Activated CD4-positive, alpha-beta T cell treated with anti-CD3 and anti-CD28 coated beads for 36 hours (primary cell): ENCODE data around the gene DICER1. TPM values are rescaled to one million over a fixed set of nuclear protein-coding genes. Genes with fewer than 3 reads are reported as not detected.
A peak's percentile ranks its signal among the peaks of the same experiment; 100 is the strongest.
"Not testable (repeated sequence)": the region's sequence is repeated elsewhere in the genome, so short reads cannot be mapped to it uniquely, and the experiment has no call there.

Experiments
- ATAC-seq: fragments of 200-7000 bp; cut with Tn5 transposase; one replicate; pipeline ENCODE4 v1.10.0; 2021; ENCODE audit warnings: mild to moderate bottlenecking, moderate library complexity
- CTCF ChIA-PET: fragments of 350-600 bp; sonication (Branson Sonifier 250); formaldehyde crosslinking; loops from one replicate; lab custom pipeline; 2021; ENCODE audit warnings: antibody characterized with exemption; lab: Charles Lee
- POLR2A ChIA-PET: fragments of 350-600 bp; sonication (Branson Sonifier 250); formaldehyde crosslinking; loops from one replicate; lab custom pipeline; 2021; ENCODE audit warnings: antibody characterized with exemption, inconsistent platforms; lab: Charles Lee
- DNase-seq: peaks from one replicate; pipeline ENCODE4 v3.0.0-alpha.2; 2020
- H3K27ac Mint-ChIP-seq: one replicate; pipeline ENCODE4 v1.8.0; 2021; ENCODE audit warnings: mixed read lengths
- H3K27me3 Mint-ChIP-seq: one replicate; pipeline ENCODE4 v1.8.0; 2021; ENCODE audit warnings: mixed read lengths
- H3K36me3 Mint-ChIP-seq: one replicate; pipeline ENCODE4 v1.8.0; 2021; ENCODE audit warnings: low read depth, mixed read lengths
- H3K4me1 Mint-ChIP-seq: one replicate; pipeline ENCODE4 v1.8.0; 2021; ENCODE audit warnings: mixed read lengths
- H3K4me3 Mint-ChIP-seq: one replicate; pipeline ENCODE4 v1.8.0; 2021; ENCODE audit warnings: mild to moderate bottlenecking, moderate library complexity, mixed read lengths
- H3K9me3 Mint-ChIP-seq: one replicate; pipeline ENCODE4 v1.8.0; 2021; ENCODE audit warnings: low read depth, mixed read lengths
- intact Hi-C, 2 experiments: fragments of 100-400 bp; cut with DNase I in 1 of 2; cut with micrococcal nuclease in 1 of 2; formaldehyde crosslinking; loops; one replicate each; pipeline versions ENCODE4 v1.14.2 to v1.15.1; 2022 to 2024; cut with DNase I, micrococcal nuclease
- total RNA-seq, 2 experiments: library from RNA; stranded (reverse); gene quantifications; one replicate each; pipeline ENCODE4 v1.2.3, GENCODE V29; 2021

Gene DICER1, protein sequence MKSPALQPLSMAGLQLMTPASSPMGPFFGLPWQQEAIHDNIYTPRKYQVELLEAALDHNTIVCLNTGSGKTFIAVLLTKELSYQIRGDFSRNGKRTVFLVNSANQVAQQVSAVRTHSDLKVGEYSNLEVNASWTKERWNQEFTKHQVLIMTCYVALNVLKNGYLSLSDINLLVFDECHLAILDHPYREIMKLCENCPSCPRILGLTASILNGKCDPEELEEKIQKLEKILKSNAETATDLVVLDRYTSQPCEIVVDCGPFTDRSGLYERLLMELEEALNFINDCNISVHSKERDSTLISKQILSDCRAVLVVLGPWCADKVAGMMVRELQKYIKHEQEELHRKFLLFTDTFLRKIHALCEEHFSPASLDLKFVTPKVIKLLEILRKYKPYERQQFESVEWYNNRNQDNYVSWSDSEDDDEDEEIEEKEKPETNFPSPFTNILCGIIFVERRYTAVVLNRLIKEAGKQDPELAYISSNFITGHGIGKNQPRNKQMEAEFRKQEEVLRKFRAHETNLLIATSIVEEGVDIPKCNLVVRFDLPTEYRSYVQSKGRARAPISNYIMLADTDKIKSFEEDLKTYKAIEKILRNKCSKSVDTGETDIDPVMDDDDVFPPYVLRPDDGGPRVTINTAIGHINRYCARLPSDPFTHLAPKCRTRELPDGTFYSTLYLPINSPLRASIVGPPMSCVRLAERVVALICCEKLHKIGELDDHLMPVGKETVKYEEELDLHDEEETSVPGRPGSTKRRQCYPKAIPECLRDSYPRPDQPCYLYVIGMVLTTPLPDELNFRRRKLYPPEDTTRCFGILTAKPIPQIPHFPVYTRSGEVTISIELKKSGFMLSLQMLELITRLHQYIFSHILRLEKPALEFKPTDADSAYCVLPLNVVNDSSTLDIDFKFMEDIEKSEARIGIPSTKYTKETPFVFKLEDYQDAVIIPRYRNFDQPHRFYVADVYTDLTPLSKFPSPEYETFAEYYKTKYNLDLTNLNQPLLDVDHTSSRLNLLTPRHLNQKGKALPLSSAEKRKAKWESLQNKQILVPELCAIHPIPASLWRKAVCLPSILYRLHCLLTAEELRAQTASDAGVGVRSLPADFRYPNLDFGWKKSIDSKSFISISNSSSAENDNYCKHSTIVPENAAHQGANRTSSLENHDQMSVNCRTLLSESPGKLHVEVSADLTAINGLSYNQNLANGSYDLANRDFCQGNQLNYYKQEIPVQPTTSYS (N-terminal part only)
- total RNA-seq: 10 to 100 TPM; 41.6 to 61.1 TPM

DNA sequence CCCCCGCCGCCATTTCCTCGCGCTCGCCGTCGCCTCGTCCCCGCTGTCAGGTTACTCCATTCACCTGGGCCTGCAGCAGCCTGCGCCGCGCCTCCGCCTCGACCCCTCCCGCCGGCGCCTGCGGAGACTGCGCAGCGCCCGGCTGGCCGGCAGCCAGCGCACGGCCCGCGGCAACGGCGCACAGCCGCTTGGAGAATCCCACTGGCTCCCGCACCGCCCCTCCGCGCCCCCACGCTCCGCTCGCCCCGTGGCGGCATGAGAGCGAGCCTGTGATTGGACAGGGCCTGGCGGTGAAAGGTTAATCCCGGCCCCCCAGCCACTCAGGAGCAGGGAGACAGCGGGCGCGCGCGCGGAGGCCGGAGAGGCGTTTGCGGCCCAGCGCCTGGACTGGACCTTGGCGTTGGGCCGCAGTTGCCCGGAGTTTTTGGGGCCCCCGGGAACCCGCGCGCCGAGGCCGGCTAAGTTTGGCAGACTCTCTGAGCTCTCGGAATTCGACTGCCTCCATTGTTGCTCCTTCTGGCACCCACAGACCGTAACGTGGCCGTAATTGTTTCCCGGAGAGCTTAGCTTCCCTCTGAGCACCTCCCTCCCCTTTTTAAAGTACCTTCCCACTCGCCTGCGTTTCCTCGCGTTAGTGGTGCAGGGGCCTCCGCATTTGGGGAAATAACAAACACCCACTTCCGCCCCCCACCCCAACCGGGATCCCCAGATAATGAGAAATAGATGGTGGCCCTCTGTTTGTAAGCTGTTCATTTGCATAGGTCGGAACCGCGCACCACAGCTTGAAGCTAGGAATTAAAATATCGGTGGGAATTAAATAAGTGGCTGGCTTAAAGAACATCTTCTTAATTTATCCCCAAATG is at the start of gene DICER1:
TSS of gene DICER1 (minus strand) at position 203 of the 863 bp plus-strand sequence. CDS start 24,071 bp downstream, outside the sequence.
- Mint-ChIP-seq H3K27ac (peak within 1 kb of the TSS; percentile 99), H3K36me3 (peaks cover 21% of the 10 kb centered on the region), H3K4me1 (peaks cover 36% of the 10 kb centered on the region), H3K27me3 (no peaks in the 10 kb centered on the region), H3K4me3 (peak within 1 kb of the TSS; percentile 95), H3K9me3 (no peaks in the 10 kb centered on the region)
- ATAC-seq (peak; percentile 83), DNase-seq (peak; percentile 97)
- CTCF ChIA-PET: interaction anchor here (0.6 kb wide), 3 partner anchors 84 to 1224 kb away, joined by 3 to 5 read pairs (median 4); no protein-coding TSS in a partner anchor
- intact Hi-C loops: loop anchor here (1.0 to 10.0 kb wide), 14 partner anchors 103 to 1823 kb away; partner anchors contain the start of genes ATG2B (in 1 of the 2), BTBD7 (in 1 of the 2), CLMN (in 1 of the 2) and DDX24 (in 1 of the 2)
- POLR2A ChIA-PET: no interaction called here

DNA sequence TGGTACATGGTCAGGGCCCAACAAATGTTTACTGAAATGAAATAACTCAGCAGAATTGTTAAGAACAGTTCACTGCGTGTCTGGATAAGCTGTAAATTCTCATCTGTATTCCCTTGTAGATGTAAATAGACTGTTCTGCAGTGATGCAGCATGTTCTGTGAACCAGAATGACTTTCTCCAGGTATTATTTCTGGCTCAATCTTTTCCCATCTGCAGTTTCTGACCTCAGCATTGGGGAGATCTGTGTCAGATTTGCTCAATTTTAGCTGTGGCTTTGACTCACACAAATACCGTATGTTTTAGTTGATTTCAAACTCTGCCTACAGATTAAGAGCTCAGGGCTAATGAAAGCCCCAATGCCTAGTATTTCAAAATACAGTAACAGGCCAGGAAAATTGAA is 49.2 kb upstream of the DICER1 start:
- H3K27ac Mint-ChIP-seq: no peak overlapping the region
- POLR2A ChIA-PET: no interaction called here
- peaks cover 5% of the 10 kb centered on the region for H3K9me3 Mint-ChIP-seq
- no peaks in the 10 kb centered on the region for H3K27me3 Mint-ChIP-seq
- H3K4me1 Mint-ChIP-seq: no peaks in the 10 kb centered on the region
- DNase-seq (no peak), ATAC-seq (no peak)
- intact Hi-C loops: no loop called here
- H3K4me3 Mint-ChIP-seq: no peak overlapping the region
- CTCF ChIA-PET: interaction anchor here (0.6 to 1.8 kb wide), 4 partner anchors 11 to 517 kb away, joined by 3 to 7 read pairs (median 3); no protein-coding TSS in a partner anchor
- no peaks in the 10 kb centered on the region for H3K36me3 Mint-ChIP-seq

DNA sequence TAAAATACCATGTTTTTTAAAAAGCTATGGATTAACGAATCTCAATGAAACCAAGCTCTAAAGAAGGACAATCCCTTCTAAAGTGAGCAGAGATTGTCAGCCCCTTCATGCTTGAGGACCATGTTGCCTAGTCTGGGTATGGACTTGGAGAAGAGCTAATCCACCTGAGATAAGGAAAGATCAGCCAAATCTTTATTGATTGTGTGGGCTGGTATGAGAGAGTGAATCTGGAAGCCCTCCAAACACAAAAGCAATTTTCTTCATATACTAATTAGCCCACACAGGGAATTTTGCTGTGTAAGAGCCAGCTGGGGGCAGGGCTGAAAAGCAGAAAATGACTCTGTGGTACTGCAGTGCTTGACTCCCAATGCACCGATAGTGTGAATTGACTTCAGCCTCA is 47.4 kb upstream of the DICER1 start:
- CTCF ChIA-PET: interaction anchor here (1.8 kb wide), 1 partner anchor 9 kb away, joined by 7 read pairs; no protein-coding TSS in a partner anchor
- intact Hi-C loops: no loop called here
- no peak overlapping the region for H3K27ac Mint-ChIP-seq

GRCh38 chr14:95201745-95202144 is 44.4 kb upstream of the DICER1 start:
- H3K4me3 Mint-ChIP-seq, H3K36me3 Mint-ChIP-seq, DNase-seq, H3K4me1 Mint-ChIP-seq, H3K27ac Mint-ChIP-seq, intact Hi-C loops, POLR2A ChIA-PET, H3K9me3 Mint-ChIP-seq, ATAC-seq, H3K27me3 Mint-ChIP-seq, CTCF ChIA-PET: not testable (repeated sequence)

More for the DNA sequence above, 47.4 kb upstream of the DICER1 start:
- Mint-ChIP-seq H3K36me3 (no peaks in the 10 kb centered on the region), H3K27me3 (no peaks in the 10 kb centered on the region), H3K9me3 (peaks cover 5% of the 10 kb centered on the region), H3K4me1 (no peaks in the 10 kb centered on the region), H3K4me3 (no peak overlapping the region)
- DNase-seq (no peak), ATAC-seq (no peak)
- POLR2A ChIA-PET: no interaction called here

DNA sequence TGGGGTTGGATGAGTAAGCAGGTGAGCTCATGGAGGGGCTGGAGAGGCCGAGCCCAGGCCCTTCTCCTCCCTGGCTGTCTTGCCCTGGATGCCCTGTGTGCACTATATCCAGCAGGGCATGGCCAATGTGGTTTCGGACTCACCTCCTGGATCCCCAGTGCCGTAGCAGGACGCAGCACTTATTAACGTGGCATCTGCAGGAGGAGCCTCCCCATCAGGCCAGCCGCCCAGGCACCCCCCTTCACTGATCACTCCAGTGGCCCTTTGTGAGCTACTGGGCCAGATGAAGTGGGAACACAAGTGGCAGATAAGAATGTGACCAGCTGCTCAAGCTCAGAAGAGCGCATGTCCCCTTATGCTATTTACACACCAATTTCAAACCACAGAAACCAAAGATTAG is 43.1 kb upstream of the DICER1 start:
- ATAC-seq (no peak), DNase-seq (no peak)
- no peak overlapping the region for H3K27ac Mint-ChIP-seq
- peaks cover 2% of the 10 kb centered on the region for H3K4me1 Mint-ChIP-seq
- POLR2A ChIA-PET: no interaction called here
- CTCF ChIA-PET: no interaction called here
- no peaks in the 10 kb centered on the region for H3K36me3 Mint-ChIP-seq
- peaks cover 2% of the 10 kb centered on the region for H3K27me3 Mint-ChIP-seq
- intact Hi-C loops: no loop called here
- H3K4me3 Mint-ChIP-seq: no peak overlapping the region
- H3K9me3 Mint-ChIP-seq: peaks cover 4% of the 10 kb centered on the region

DNA sequence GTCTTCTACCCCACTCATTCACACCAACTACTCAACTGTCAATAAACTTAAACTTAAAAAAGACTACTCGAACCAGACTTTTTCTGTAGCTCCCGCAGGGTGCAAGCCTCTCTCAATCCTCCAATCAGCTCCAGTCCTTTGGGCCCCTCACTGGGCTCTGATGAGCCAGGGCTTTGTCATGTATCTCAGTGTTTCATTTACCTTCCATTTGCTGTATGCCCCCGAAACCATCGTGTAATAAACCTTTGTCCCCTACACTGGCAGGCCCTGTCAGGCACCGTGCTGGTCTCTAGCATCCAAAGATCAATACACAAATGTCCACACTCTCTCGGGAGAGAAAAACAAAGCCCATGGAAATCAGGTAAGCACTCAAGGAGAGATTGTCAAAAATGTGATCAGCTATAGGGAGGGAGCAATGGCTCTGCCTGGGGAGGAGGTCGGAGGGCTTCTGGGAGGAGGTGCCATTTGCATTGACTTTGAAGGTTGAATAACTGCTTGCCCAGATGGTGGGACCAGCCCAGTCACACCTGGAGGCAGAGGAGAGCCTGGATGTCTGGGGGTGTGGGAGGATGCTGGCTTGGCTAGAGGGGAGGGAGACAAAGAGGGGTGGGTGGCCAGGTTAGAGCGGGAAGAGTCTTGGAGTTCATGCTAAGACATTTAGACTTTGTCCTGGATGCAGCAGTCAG is 42.1 kb upstream of the DICER1 start:
- intact Hi-C loops: loop anchor here in 1 of 2 experiments (10.0 kb wide), 1 partner anchor 505 kb away; no protein-coding TSS in a partner anchor
- no peak for DNase-seq
- H3K36me3 Mint-ChIP-seq: no peaks in the 10 kb centered on the region
- H3K4me1 Mint-ChIP-seq: peaks cover 2% of the 10 kb centered on the region
- H3K27me3 Mint-ChIP-seq: peaks cover 2% of the 10 kb centered on the region
- H3K4me3 Mint-ChIP-seq: no peak overlapping the region
- no peaks in the 10 kb centered on the region for H3K9me3 Mint-ChIP-seq
- POLR2A ChIA-PET: no interaction called here
- ATAC-seq: no peak
- CTCF ChIA-PET: no interaction called here
- no peak overlapping the region for H3K27ac Mint-ChIP-seq

GRCh38 chr14:95198320-95198719 is 41.0 kb upstream of the DICER1 start:
- Mint-ChIP-seq H3K36me3 (no peaks in the 10 kb centered on the region), H3K27ac (no peak overlapping the region), H3K9me3 (no peaks in the 10 kb centered on the region), H3K27me3 (peaks cover 2% of the 10 kb centered on the region), H3K4me1 (peaks cover 2% of the 10 kb centered on the region), H3K4me3 (no peak overlapping the region)
- DNase-seq (no peak), ATAC-seq (no peak)
- ChIA-PET POLR2A (no interaction called here), CTCF (no interaction called here)
- intact Hi-C loops: loop anchor here in 1 of 2 experiments (10.0 kb wide), 1 partner anchor 504 kb away; no protein-coding TSS in a partner anchor

- ATAC-seq (no peak), DNase-seq (no peak)
- Mint-ChIP-seq H3K9me3 (no peaks in the 10 kb centered on the region), H3K36me3 (no peaks in the 10 kb centered on the region), H3K27ac (no peak overlapping the region), H3K4me1 (peaks cover 2% of the 10 kb centered on the region), H3K4me3 (no peak overlapping the region), H3K27me3 (peaks cover 2% of the 10 kb centered on the region)
- CTCF ChIA-PET: no interaction called here
- POLR2A ChIA-PET: no interaction called here
- intact Hi-C loops: loop anchor here in 1 of 2 experiments (10.0 kb wide), 1 partner anchor 503 kb away; no protein-coding TSS in a partner anchor
Observed at GRCh38 chr14:95197551-95197950, 40.2 kb upstream of the DICER1 start.

DNA sequence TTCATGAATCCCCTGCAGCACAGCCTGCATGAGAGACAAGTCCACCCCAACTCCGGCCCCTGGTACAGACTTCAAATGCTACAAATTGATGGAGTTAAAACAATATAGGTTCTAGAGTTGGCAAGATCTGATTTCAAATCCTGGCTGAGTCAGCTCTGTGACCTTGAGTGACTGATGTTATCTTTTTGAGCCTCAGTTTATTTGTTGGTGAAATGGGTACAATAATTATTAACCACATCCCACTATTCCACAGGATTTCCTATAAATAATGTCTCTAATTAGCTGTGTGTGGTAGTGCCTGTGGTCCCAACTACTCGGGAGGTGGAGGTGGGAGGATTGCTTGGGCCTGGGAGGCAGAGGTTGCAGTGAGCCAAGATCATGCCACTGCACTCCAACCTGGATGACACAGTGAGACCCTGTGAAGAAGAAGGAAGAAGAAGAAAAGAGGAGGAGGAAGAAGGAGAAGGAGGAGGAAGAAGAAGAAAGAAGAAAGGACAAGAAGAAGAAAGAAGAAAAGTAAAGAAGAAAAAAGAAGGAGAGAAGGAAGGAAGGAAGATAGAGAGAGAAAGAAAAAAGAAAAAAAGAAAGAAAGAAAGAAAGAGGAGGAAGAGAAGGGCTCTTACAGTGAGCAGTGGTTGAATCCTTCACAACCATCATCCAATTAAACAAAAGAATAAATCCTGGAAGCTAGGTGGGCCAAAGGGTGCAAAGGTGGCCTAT is 39.7 kb upstream of the DICER1 start:
- DNase-seq: no peak
- Mint-ChIP-seq H3K4me1 (peaks cover 2% of the 10 kb centered on the region), H3K27ac (no peak overlapping the region), H3K4me3 (no peak overlapping the region), H3K9me3 (no peaks in the 10 kb centered on the region), H3K27me3 (peaks cover 2% of the 10 kb centered on the region), H3K36me3 (no peaks in the 10 kb centered on the region)
- ChIA-PET CTCF (interaction anchor here (0.6 to 1.9 kb wide), 6 partner anchors 9 to 165 kb away, joined by 3 to 7 read pairs (median 4); no protein-coding TSS in a partner anchor), POLR2A (interaction anchor here (0.7 kb wide), 1 partner anchor 41 kb away, joined by 4 read pairs; no protein-coding TSS in a partner anchor)
- ATAC-seq: no peak
- intact Hi-C loops: loop anchor here (1.0 to 10.0 kb wide), 3 partner anchors 479 to 508 kb away; no protein-coding TSS in a partner anchor
